HepG2 (cell line): ENCODE data around the gene SEMA6B. TPM values are rescaled to one million over a fixed set of nuclear protein-coding genes. Genes with fewer than 3 reads are reported as not detected.
A peak's percentile ranks its signal among the peaks of the same experiment; 100 is the strongest.

Source experiments
- AGO1 ChIP-seq: fragments of 200-400 bp; formaldehyde crosslinking; IDR thresholded peaks from 2 replicates; pipeline ENCODE4 v1.6.1; 2017; ENCODE audit warnings: mild to moderate bottlenecking, low read depth, low read length, moderate library complexity; ENCODE audit not compliant: poor library complexity, severe bottlenecking
- ARHGAP35 ChIP-seq: sonication (generic); formaldehyde crosslinking; IDR thresholded peaks from 2 replicates; pipeline ENCODE4 v1.9.0; 2022; ENCODE audit warnings: mild to moderate bottlenecking, inconsistent platforms, moderate library complexity, missing genetic modification reagents, borderline replicate concordance
- BRCA1 ChIP-seq: sonication (generic); formaldehyde crosslinking; IDR thresholded peaks from 2 replicates; pipeline ENCODE4 v1.4.0; 2020; ENCODE audit warnings: missing genetic modification reagents
- DNMT1 ChIP-seq: sonication (generic); formaldehyde crosslinking; IDR thresholded peaks from 2 replicates; pipeline ENCODE4 v1.5.1; 2020; ENCODE audit warnings: mild to moderate bottlenecking, missing genetic modification reagents
- FOXP1 ChIP-seq, 2 experiments: fragments of 450-650 bp in 1 of 2; IDR thresholded peaks; 2 replicates each; pipeline ENCODE4 v1.6.1; 2017 to 2018; ENCODE audit warnings: antibody characterized with exemption in 1 of 2
- GTF3A ChIP-seq: sonication (generic); formaldehyde crosslinking; conservative IDR thresholded peaks from 2 replicates; pipeline ENCODE4 v1.4.0; 2020; ENCODE audit warnings: mild to moderate bottlenecking, missing genetic modification reagents
- HMG20A ChIP-seq: IDR thresholded peaks from 2 replicates; pipeline ENCODE4 v1.6.1; 2016; ENCODE audit warnings: borderline replicate concordance
- HOXA9 ChIP-seq: sonication (generic); formaldehyde crosslinking; IDR thresholded peaks from 2 replicates; pipeline ENCODE4 v1.8.1; 2022; ENCODE audit warnings: missing genetic modification reagents, mild to moderate bottlenecking, moderate library complexity, borderline replicate concordance
- KMT2B ChIP-seq: IDR thresholded peaks from 2 replicates; pipeline ENCODE4 v1.6.1; 2016; ENCODE audit warnings: missing genetic modification reagents, missing compliant biosample characterization
- MTA3 ChIP-seq: sonication (generic); formaldehyde crosslinking; IDR thresholded peaks from 2 replicates; pipeline ENCODE4 v1.4.0; 2020; ENCODE audit warnings: missing genetic modification reagents
- MYC ChIP-seq: sonication (generic); formaldehyde crosslinking; IDR thresholded peaks from 2 replicates; pipeline ENCODE4 v1.9.0; 2021; ENCODE audit warnings: missing genetic modification reagents, borderline replicate concordance
- MYPOP ChIP-seq: sonication (generic); formaldehyde crosslinking; IDR thresholded peaks from 2 replicates; pipeline ENCODE4 v1.8.1; 2023; ENCODE audit warnings: mild to moderate bottlenecking, moderate library complexity, missing genetic modification reagents
- NKX3-1 ChIP-seq: sonication (generic); formaldehyde crosslinking; IDR thresholded peaks from 2 replicates; pipeline ENCODE4 v1.5.0; 2020; ENCODE audit warnings: missing genetic modification reagents
- NR2F6 ChIP-seq, 2 experiments: IDR thresholded peaks; 2 replicates each; pipeline ENCODE4 v1.6.1; 2016; ENCODE audit warnings: antibody characterized with exemption in 1 of 2, mild to moderate bottlenecking in 1 of 2
- SKI ChIP-seq: fragments of 450-650 bp; IDR thresholded peaks from one replicate; pipeline ENCODE4 v1.6.1; 2018; ENCODE audit warnings: mild to moderate bottlenecking; ENCODE audit not compliant: partially characterized antibody
- TFE3 ChIP-seq: IDR thresholded peaks from 2 replicates; pipeline ENCODE4 v1.6.1; 2016
- TOPORS ChIP-seq: sonication (generic); formaldehyde crosslinking; IDR thresholded peaks from 2 replicates; pipeline ENCODE4 v1.8.0; 2023; ENCODE audit warnings: mild to moderate bottlenecking, missing genetic modification reagents
- TP53 ChIP-seq: sonication (generic); formaldehyde crosslinking; conservative IDR thresholded peaks from 2 replicates; pipeline ENCODE4 v1.4.0; 2020; ENCODE audit warnings: missing genetic modification reagents
- YEATS4 ChIP-seq: sonication (generic); formaldehyde crosslinking; IDR thresholded peaks from 2 replicates; pipeline ENCODE4 v1.4.0; 2020; ENCODE audit warnings: missing genetic modification reagents, borderline replicate concordance
- ZBTB37 ChIP-seq: sonication (generic); formaldehyde crosslinking; IDR thresholded peaks from 2 replicates; pipeline ENCODE4 v1.4.0; 2020; ENCODE audit warnings: mild to moderate bottlenecking, missing genetic modification reagents
- ZBTB46 ChIP-seq: sonication (generic); formaldehyde crosslinking; IDR thresholded peaks from 2 replicates; pipeline ENCODE4 v1.4.0; 2020; ENCODE audit warnings: mild to moderate bottlenecking, missing genetic modification reagents, borderline replicate concordance
- ZKSCAN5 ChIP-seq: sonication (generic); formaldehyde crosslinking; IDR thresholded peaks from 2 replicates; pipeline ENCODE4 v1.5.1; 2020; ENCODE audit warnings: mild to moderate bottlenecking, missing genetic modification reagents
- ZNF563 ChIP-seq: sonication (generic); formaldehyde crosslinking; IDR thresholded peaks from 2 replicates; pipeline ENCODE4 v1.8.0; 2022; ENCODE audit warnings: mild to moderate bottlenecking, moderate library complexity, missing genetic modification reagents
- ZNF674 ChIP-seq: sonication (generic); formaldehyde crosslinking; IDR thresholded peaks from 2 replicates; pipeline ENCODE4 v1.5.0; 2020; ENCODE audit warnings: low read depth, mild to moderate bottlenecking, missing genetic modification reagents
- polyA plus RNA-seq, 8 experiments: library from polyadenylated mRNA; depleted of rRNA in 3 of 8; stranded (reverse) in 7 of 8; unstranded in 1 of 8; fragments of >200 nt; fragmentation: Illumina TruSeq in 4 of 8; extraction: Trizol in 4 of 8; gene quantifications; 2 replicates each; pipeline versions ENCODE4 v1.2.1 to v1.2.3, GENCODE V29; 2011 to 2016; ENCODE audit warnings: low read depth in 4 of 8, missing spikeins in 1 of 8, mixed read lengths in 1 of 8; ENCODE audit not compliant: insufficient read depth in 1 of 8
- total RNA-seq, 5 experiments: library from RNA; depleted of rRNA; stranded (reverse); fragments of >200 nt; fragmentation: Illumina TruSeq; extraction: Trizol; gene quantifications; 2 replicates each; pipeline ENCODE4 v1.2.3, GENCODE V29; 2016; ENCODE audit warnings: low read depth in 1 of 5

Gene SEMA6B
- total and polyA plus RNA-seq, 2 of the 13 experiments (the other 11 are each of a cell fraction or from before 2014, with no cell fraction given): 45.5 to 67.1 TPM

- TF ChIP-seq DNMT1 (CRISPR knock-in tag): peak; percentile 87; the same call in 1 of the 2 replicates
- TF ChIP-seq HOXA9: no peak
- TF ChIP-seq TP53: peak; percentile 82; the same call in 1 of the 2 replicates
- TF ChIP-seq BRCA1 (CRISPR knock-in tag): no peak
- TF ChIP-seq KMT2B: peak; percentile 42
- TF ChIP-seq HMG20A (CRISPR knock-in tag): peak; percentile 46; the same call in 1 of the 2 replicates
- peak; percentile 92 for TF ChIP-seq NR2F6 (IDR thresholded peaks at IDR 0.05)
- TF ChIP-seq NR2F6 (CRISPR knock-in tag; IDR thresholded peaks at IDR 0.05): peak; percentile 99
- peak; percentile 66; the same call in 1 of the 2 replicates for TF ChIP-seq MYPOP
- 0 out of 2 replicates have a peak, but pooled peaks have one; percentile 51 for TF ChIP-seq ARHGAP35
- TF ChIP-seq SKI: peak; percentile 81
- peak; percentile 37; the same call in 1 of the 2 replicates for TF ChIP-seq NKX3-1
- TF ChIP-seq ZBTB37: no peak
- TF ChIP-seq MYC (CRISPR knock-in tag): peak; percentile 81
- peak; percentile 69 for TF ChIP-seq AGO1
- no peak for TF ChIP-seq ZNF674 (CRISPR knock-in tag)
- peak; percentile 44; the same call in 1 of the 2 replicates for TF ChIP-seq TFE3
- no peak; the same call in 1 of the 2 replicates for TF ChIP-seq ZKSCAN5 (CRISPR knock-in tag)
- TF ChIP-seq GTF3A (CRISPR knock-in tag): 0 out of 2 replicates have a peak, but pooled peaks have one; percentile 43
- no peak for TF ChIP-seq MTA3
- TF ChIP-seq ZNF563 (CRISPR knock-in tag): 0 out of 2 replicates have a peak, but pooled peaks have one; percentile 12
- no peak for TF ChIP-seq TOPORS (CRISPR knock-in tag)
- peak; percentile 70; the same call in 1 of the 2 replicates for TF ChIP-seq YEATS4
- no peak for TF ChIP-seq FOXP1 (IDR thresholded peaks at IDR 0.05)
- TF ChIP-seq FOXP1 (CRISPR knock-in tag; IDR thresholded peaks at IDR 0.05): peak; percentile 66
- no peak for TF ChIP-seq ZBTB46 (CRISPR knock-in tag)
Observed at GRCh38 chr19:4583961-4584669, 24.6 kb upstream of the SEMA6B start (continued).
